Parietal lobe (tissue), 2 donors: ENCODE results near the gene TGFB1. TPM values are rescaled to one million over a fixed set of nuclear protein-coding genes. Genes with fewer than 3 reads are reported as not detected.

Source experiments
- small RNA-seq: library from RNA; depleted of rRNA; stranded (forward); fragments of <200 nt; gene quantifications from one replicate; pipeline ENCODE3, GENCODE V24; 2014; ENCODE audit warnings: low replicate concordance
- total RNA-seq: library from RNA; depleted of rRNA; stranded (reverse); fragments of >200 nt; gene quantifications from one replicate; pipeline ENCODE4 v1.2.3, GENCODE V29; 2014

TGFB1 gene
- total RNA-seq = 1.6 TPM

GRCh38 chr19:41353466-41354342 lies at the start of gene TGFB1:
Gene TGFB1, minus strand, starts transcription at chr19:41353922. Its CDS starts 878 bp downstream, at chr19:41353044.

DNA sequence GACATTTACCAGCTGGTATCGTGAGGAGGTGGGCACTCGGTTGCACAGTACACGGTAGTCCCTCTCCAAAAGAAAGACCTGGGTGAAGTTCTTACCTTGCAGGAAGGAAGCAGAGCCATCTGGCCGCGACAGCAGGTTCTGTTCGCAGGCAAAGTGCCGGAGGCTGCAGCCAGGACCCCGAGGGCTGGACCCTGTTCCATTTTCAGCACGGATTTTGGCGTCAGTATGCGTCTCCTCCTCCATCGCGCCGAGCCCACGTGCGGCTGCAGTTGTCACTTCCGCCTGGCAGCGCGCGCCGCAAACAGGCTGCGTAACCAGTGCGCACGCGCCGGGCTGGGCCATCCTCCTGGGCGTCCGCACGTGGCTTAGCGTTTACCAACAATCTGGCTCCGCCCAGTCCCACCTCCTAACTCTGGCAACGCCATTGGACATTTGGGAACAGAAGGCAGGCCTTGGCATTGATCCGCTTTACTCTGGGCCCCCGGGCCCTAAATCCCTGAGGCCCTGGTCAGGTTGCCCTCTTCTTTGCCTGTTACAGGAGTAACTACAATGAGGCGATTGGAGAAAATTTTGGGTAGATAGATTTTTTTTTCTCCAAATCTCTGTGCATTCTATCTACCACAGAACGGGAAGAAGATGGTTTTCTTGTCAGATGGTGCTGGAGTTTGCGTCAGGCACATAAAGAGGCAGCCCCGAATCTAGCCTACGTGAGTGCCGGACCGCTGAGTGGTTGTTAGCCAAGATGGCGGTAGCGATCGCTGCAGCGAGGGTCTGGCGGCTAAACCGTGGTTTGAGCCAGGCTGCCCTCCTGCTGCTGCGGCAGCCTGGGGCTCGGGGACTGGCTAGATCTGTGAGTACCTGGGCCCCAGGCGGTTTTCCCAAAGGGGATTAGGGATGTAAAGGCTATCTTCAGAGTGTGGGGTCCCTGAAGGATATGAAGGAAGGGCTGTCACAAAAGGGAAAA lies 43.6 kb upstream of the TGFB1 start, which contains the start of the genes BCKDHA and EXOSC5:
Gene BCKDHA, plus strand, starts transcription at position 733 of the 964 bp plus-strand sequence. Its CDS starts 10 bp downstream, at position 743.
Gene EXOSC5, minus strand, starts transcription at position 274 of the 964 bp plus-strand sequence. Its CDS starts 31 bp downstream, at position 243.

DNA sequence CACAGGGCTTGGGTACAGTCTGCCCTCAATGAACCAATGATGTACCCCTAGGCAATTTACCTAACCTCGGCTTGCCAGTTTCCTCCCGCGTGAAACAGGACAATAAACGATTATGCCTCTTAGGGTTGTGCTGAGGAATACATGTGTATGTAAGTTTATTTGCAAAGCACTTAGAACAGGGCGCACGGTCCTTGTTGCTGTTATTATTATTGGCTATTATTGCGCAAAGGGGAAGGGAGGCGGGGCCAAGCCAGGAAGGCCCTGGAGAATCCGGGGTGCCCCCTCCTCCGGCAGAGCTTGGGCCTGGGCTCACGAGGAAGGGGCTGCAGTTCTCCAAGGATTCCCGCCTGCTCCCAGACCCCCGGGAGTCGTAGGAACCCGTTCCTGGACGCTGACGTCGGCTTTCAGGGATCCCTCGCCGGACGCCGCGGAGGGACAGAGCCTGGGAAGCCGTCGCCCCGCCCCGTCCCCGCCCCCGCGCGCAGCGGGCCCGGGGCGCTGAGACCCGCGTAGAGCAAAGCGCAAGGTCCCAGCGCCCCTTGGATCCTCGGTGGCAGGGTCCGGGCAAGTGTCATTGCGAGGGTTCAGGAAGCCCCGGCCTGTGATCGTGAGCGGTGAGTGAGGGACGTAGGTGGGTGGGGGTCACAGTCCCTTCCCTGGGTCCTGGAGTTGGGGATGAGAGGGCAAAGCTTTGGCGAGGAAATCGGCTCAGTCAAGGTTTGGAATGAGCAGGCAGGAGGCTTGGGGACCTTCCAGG lies 22.7 kb upstream of the TGFB1 start, which contains the start of gene TMEM91:
Gene TMEM91, plus strand, starts transcription at position 293 of the 757 bp plus-strand sequence. CDS start 1,777 bp downstream, outside the sequence.

DNA sequence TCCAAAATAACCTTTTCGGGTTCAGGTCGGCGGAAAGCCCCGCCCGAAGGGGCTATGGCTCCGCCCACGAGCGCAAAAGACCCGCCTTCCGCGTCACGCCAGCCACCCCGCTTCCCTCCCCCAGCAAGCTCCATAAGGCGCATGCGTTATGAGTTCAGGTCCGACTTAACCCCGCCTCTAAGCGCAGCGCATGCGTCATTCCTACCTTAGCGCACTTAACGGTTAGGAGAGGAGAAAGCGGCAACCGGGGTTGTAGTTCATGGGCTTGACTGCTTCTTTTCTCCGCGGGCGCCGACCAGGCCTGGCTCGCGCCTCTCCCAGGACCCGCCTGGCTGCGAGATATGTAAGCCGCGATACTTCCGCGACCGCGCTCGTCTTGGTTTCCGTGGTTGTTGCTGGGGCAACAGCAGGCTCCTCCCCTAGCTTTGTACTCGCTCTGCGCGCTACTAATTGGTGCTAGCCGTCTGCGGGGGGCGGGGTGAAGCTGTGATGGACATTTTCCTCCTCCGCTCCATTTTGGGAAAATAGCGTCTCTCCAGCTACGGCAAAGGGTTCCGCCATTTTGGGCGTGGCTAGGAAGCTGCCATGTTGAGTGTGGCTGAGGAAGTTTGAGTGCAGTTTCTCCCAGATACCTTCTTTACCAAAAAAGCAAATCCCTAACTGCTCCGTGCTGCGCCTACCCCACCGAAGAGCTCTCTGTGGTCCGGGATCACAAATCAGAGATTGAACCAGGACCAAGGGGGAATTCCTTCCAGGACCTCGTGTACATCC lies 10.2 kb upstream of the TGFB1 start, which contains the start of gene B9D2:
Gene B9D2, minus strand, starts transcription at position 397 of the 771 bp plus-strand sequence. CDS start 630 bp downstream, outside the sequence.

DNA sequence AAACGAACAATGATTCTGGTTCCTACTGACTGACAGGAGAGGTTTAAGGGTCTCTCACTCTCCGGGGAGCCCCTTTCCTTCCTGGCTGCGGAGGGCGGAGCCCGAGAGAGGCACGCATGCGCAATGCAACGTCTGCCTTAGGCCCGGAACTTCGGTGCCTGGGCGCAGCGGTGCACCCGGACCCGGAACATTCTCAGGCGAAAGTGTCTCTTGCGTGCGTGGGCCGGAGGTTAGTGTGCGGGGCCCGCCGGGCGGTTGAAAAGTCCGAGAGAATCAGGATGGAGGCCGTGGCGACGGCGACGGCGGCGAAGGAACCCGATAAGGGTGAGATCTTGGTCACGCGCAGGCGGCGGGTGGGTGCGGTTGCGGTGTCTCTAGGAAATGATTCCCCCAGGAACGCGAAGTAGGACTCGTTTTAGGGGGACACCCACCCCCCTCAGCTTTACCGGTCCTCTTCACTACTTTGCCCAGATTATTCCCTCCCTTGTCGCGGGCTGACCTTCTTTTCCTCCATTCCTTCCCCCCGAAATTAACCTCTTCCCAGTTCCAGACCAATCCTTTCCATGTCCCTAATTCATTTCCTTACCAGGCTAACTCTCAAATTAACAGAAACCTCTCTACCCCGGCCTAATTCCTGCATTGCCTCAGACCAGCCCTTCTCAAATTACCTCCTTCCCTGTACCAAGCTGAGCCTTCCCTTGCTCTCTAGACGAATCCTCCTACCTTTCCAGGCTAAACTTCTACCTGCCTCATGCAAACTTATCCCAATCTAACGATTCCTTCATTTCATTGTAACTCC lies 43.5 kb downstream of the TGFB1 start, which contains the start of gene CCDC97:
Gene CCDC97, plus strand, starts transcription at position 140 of the 799 bp plus-strand sequence. Its CDS starts 139 bp downstream, at position 279.

Small RNA genes lying within 50 kb of the gene (small RNA-seq; reads per million reads assigned to genes)
- gene RN7SL34P = not detected

Other genes starting within 250 kb of the TGFB1 start
- gene CYP2F1, start 239.5 kb downstream of the TGFB1 start, total RNA-seq = not detected
- gene CYP2S1, start 160.7 kb downstream of the TGFB1 start, total RNA-seq = not detected
- 7.5 TPM for gene AXL, start 134.7 kb downstream of the TGFB1 start, total RNA-seq
- 128 TPM for gene HNRNPUL1, start 89.5 kb downstream of the TGFB1 start, total RNA-seq
- 11.0 TPM for gene CCDC97, start 43.8 kb downstream of the TGFB1 start, total RNA-seq
- 4.7 TPM for gene B9D2, start 10.2 kb upstream of the TGFB1 start, total RNA-seq
- 9.7 TPM for gene TMEM91, start 22.6 kb upstream of the TGFB1 start, total RNA-seq
- gene EXOSC5, start 43.4 kb upstream of the TGFB1 start, total RNA-seq = 16.3 TPM
- 42.3 TPM for gene BCKDHA, start 43.9 kb upstream of the TGFB1 start, total RNA-seq
- gene B3GNT8, start 73.5 kb upstream of the TGFB1 start, total RNA-seq = not detected
- 15.7 TPM for gene DMAC2, start 86.0 kb upstream of the TGFB1 start, total RNA-seq
- not detected for gene ERICH4, start 89.2 kb upstream of the TGFB1 start, total RNA-seq
- 1.3 TPM for gene CEACAM21, start 222.2 kb upstream of the TGFB1 start, total RNA-seq